Measurements from ENCODE around the gene DUSP28. TPM values are rescaled to one million over a fixed set of nuclear protein-coding genes. Genes with fewer than 3 reads are reported as not detected.

DUSP28 gene
- total and polyA plus RNA-seq, 12 donors, result 4.9 to 22.2 (median 8.5) TPM

- intact Hi-C loops (cut with DNase I), result no loop called here
- Histone ChIP-seq H3K36me3 (replicated peaks in 1 of 2) (peaks cover 0 to 40% of the 10 kb centered on the region in 2 donors), H3K27me3 (no peaks in the 10 kb centered on the region)
These were observed 17.9 kb downstream of the DUSP28 start for GRCh38 chr2:240578110-240578450.

GRCh38 chr2:240578488-240578887 lies 18.3 kb downstream of the DUSP28 start:
- Histone ChIP-seq H3K9me3 (replicated peaks in 1 of 3) (no peaks in the 10 kb centered on the region), H3K4me1 (replicated peaks in 1 of 2) (peaks cover 28 to 29% of the 10 kb centered on the region in 2 donors), H3K36me3 (replicated peaks in 1 of 2) (peaks cover 0 to 40% of the 10 kb centered on the region in 2 donors), H3K27me3 (no peaks in the 10 kb centered on the region), H3K4me3 (no peak overlapping the region), H3K27ac (peak overlapping the region in 3 of 5 donors; percentile 86 to 96 (median 89))
- no peak for TF ChIP-seq CTCF (IDR thresholded peaks at IDR 0.05)
- TF ChIP-seq POLR2A (IDR thresholded peaks at IDR 0.05), result no peak
- 94 to 99% (median 96%) methylated on average over 6 to 8 of the region's 8 CpGs for WGBS, 4 donors
- intact Hi-C loops (cut with DNase I), result no loop called here
- DNase-seq, result no peak

More at GRCh38 chr2:240578110-240578450, 17.9 kb downstream of the DUSP28 start:
- H3K4me1 ChIP-seq (replicated peaks in 1 of 2), result peaks cover 28 to 29% of the 10 kb centered on the region in 2 donors
- H3K27ac ChIP-seq, result peak overlapping the region in 3 of 5 donors; percentile 86 to 96 (median 89)
- 71 to 88% (median 77%) methylated on average over 1 to 9 of the region's 9 CpGs for WGBS, 4 donors
- no peak for DNase-seq
- no peak overlapping the region for H3K4me3 ChIP-seq
- no peaks in the 10 kb centered on the region for H3K9me3 ChIP-seq (replicated peaks in 1 of 3)
- TF ChIP-seq POLR2A (IDR thresholded peaks at IDR 0.05) (no peak), CTCF (IDR thresholded peaks at IDR 0.05) (no peak)

GRCh38 chr2:240579071-240579762 lies 19.1 kb downstream of the DUSP28 start:
- 81 to 91% (median 83%) methylated on average over 10 to 12 of the region's 12 CpGs for WGBS, 4 donors
- TF ChIP-seq POLR2A (IDR thresholded peaks at IDR 0.05), result no peak
- no peak for TF ChIP-seq CTCF (IDR thresholded peaks at IDR 0.05)
- intact Hi-C loops (cut with DNase I), result no loop called here
- no peaks in the 10 kb centered on the region for H3K9me3 ChIP-seq (replicated peaks in 1 of 3)
- H3K27ac ChIP-seq, result peak overlapping the region in 4 of 5 donors; percentile 86 to 96 (median 89)
- H3K27me3 ChIP-seq, result no peaks in the 10 kb centered on the region
- peak in 1 of 7 donors; percentile 39 for DNase-seq
- H3K36me3 ChIP-seq (replicated peaks in 1 of 2), result peaks cover 0 to 39% of the 10 kb centered on the region in 2 donors
- H3K4me3 ChIP-seq, result no peak overlapping the region
- H3K4me1 ChIP-seq (replicated peaks in 1 of 2), result peaks cover 29 to 31% of the 10 kb centered on the region in 2 donors

- 36 to 48% (median 39%) methylated on average over 26 to 27 of the region's 27 CpGs for WGBS, 4 donors
- H3K27me3 ChIP-seq, result no peaks in the 10 kb centered on the region
- H3K36me3 ChIP-seq (replicated peaks in 1 of 2), result peaks cover 0 to 32% of the 10 kb centered on the region in 2 donors
- H3K4me1 ChIP-seq (replicated peaks in 1 of 2), result peaks cover 36 to 39% of the 10 kb centered on the region in 2 donors
- H3K9me3 ChIP-seq (replicated peaks in 1 of 3), result no peaks in the 10 kb centered on the region
- no peak overlapping the region for H3K4me3 ChIP-seq
- peak; percentile 64 to 93 (median 92) for DNase-seq
- TF ChIP-seq CTCF (IDR thresholded peaks at IDR 0.05), result peak in 5 of 6 experiments; percentile 36 to 42 (median 36)
- TF ChIP-seq POLR2A (IDR thresholded peaks at IDR 0.05), result peak in 1 of 2 donors; percentile 69
- peak overlapping the region; percentile 30 to 96 (median 89) for H3K27ac ChIP-seq
- intact Hi-C loops (cut with DNase I), result no loop called here
These were observed 19.8 kb downstream of the DUSP28 start for GRCh38 chr2:240579771-240580614.
